ENCODE data around the gene SLC4A11.

SLC4A11 gene

GRCh38 chr20:3245711-3246110 lies 6.7 kb upstream of the SLC4A11 start:
- DNase-seq, result no peak

GRCh38 chr20:3245156-3245555 lies 6.2 kb upstream of the SLC4A11 start:
- DNase-seq, result no peak

- no peak for DNase-seq
Measured at GRCh38 chr20:3244613-3245012, 5.6 kb upstream of the SLC4A11 start.

GRCh38 chr20:3243718-3244358 lies 4.8 kb upstream of the SLC4A11 start:
- DNase-seq, result no peak

GRCh38 chr20:3242172-3242692 lies 3.2 kb upstream of the SLC4A11 start:
- DNase-seq, result no peak

GRCh38 chr20:3240776-3241363 lies 1.9 kb upstream of the SLC4A11 start:
- DNase-seq, result no peak

- DNase-seq, result no peak
Measured at GRCh38 chr20:3239867-3240775, 1.1 kb upstream of the SLC4A11 start.

- DNase-seq, result peak; percentile 24 to 30
Measured at GRCh38 chr20:3238616-3239025, 369 bp downstream of the SLC4A11 start.

- DNase-seq, result no peak
Measured at GRCh38 chr20:3237958-3238615, 903 bp downstream of the SLC4A11 start.

- DNase-seq, result no peak
Measured at GRCh38 chr20:3237011-3237957, 1.7 kb downstream of the SLC4A11 start.

- DNase-seq, result no peak
Measured at GRCh38 chr20:3235666-3236324, 3.2 kb downstream of the SLC4A11 start.

GRCh38 chr20:3233991-3234498 lies 4.9 kb downstream of the SLC4A11 start:
- DNase-seq, result no peak

GRCh38 chr20:3233131-3233990 lies 5.6 kb downstream of the SLC4A11 start:
- DNase-seq, result no peak

GRCh38 chr20:3231889-3232588 lies 7.0 kb downstream of the SLC4A11 start:
- no peak for DNase-seq

GRCh38 chr20:3231116-3231515 lies 7.9 kb downstream of the SLC4A11 start:
- DNase-seq, result no peak

- no peak for DNase-seq
Measured at GRCh38 chr20:3229798-3230197, 9.2 kb downstream of the SLC4A11 start.

- no peak for DNase-seq
Measured at GRCh38 chr20:3229158-3229557, 9.8 kb downstream of the SLC4A11 start.

GRCh38 chr20:3228750-3229032 lies 10.3 kb downstream of the SLC4A11 start:
- DNase-seq, result no peak

- no peak for DNase-seq
Measured at GRCh38 chr20:3227936-3228749, 10.8 kb downstream of the SLC4A11 start.
